ENCODE results near the gene PHLDB3. TPM values are rescaled to one million over a fixed set of nuclear protein-coding genes. Genes with fewer than 3 reads are reported as not detected.
"Not testable (repeated sequence)": the region's sequence is repeated elsewhere in the genome, so short reads cannot be mapped to it uniquely, and the experiment has no call there.

The PHLDB3 gene
- polyA plus RNA-seq, 1 experiment, result 5.3 TPM

GRCh38 chr19:43439709-43440063 lies 64.9 kb downstream of the PHLDB3 start:
- no peak for TF ChIP-seq CTCF (IDR thresholded peaks at IDR 0.05; ENCODE audit: insufficient read depth, low read depth, low read length)
- no peak for DNase-seq (ENCODE audit: low read depth)
- Histone ChIP-seq H3K4me3 (ENCODE audit: low read depth, low read length) (no peak overlapping the region), H3K27me3 (ENCODE audit: control insufficient read depth, insufficient read depth, low read length) (peaks cover 2% of the 10 kb centered on the region), H3K36me3 (ENCODE audit: control insufficient read depth, insufficient read depth, low read length) (no peaks in the 10 kb centered on the region)
- POLR2A ChIA-PET, result no interaction called here
- CTCF ChIA-PET, result interaction anchor here (0.6 to 5.9 kb wide), 8 partner anchors 8 to 317 kb away, joined by 3 to 36 read pairs (median 4); no protein-coding TSS in a partner anchor

- CTCF ChIA-PET, result interaction anchor here (0.6 to 5.9 kb wide), 9 partner anchors 8 to 265 kb away, joined by 3 to 36 read pairs (median 4); no protein-coding TSS in a partner anchor
Measured at GRCh38 chr19:43439032-43439708, 65.4 kb downstream of the PHLDB3 start.

GRCh38 chr19:43438291-43439031 lies 66.1 kb downstream of the PHLDB3 start:
- Histone ChIP-seq H3K27me3 (ENCODE audit: control insufficient read depth, insufficient read depth, low read length) (peaks cover 2% of the 10 kb centered on the region), H3K36me3 (ENCODE audit: control insufficient read depth, insufficient read depth, low read length) (no peaks in the 10 kb centered on the region), H3K4me3 (ENCODE audit: low read depth, low read length) (no peak overlapping the region)
- DNase-seq (ENCODE audit: low read depth), result peak; percentile 98
- ChIA-PET CTCF (interaction anchor here (0.6 to 5.9 kb wide), 9 partner anchors 9 to 266 kb away, joined by 3 to 36 read pairs (median 4); no protein-coding TSS in a partner anchor), POLR2A (no interaction called here)
- no peak for TF ChIP-seq CTCF (IDR thresholded peaks at IDR 0.05; ENCODE audit: insufficient read depth, low read depth, low read length)

More at GRCh38 chr19:43439032-43439708, 65.4 kb downstream of the PHLDB3 start:
- POLR2A ChIA-PET, result no interaction called here
- peaks cover 2% of the 10 kb centered on the region for H3K27me3 ChIP-seq (ENCODE audit: control insufficient read depth, insufficient read depth, low read length)
- H3K4me3 ChIP-seq (ENCODE audit: low read depth, low read length), result no peak overlapping the region
- no peak for TF ChIP-seq CTCF (IDR thresholded peaks at IDR 0.05; ENCODE audit: insufficient read depth, low read depth, low read length)
- H3K36me3 ChIP-seq (ENCODE audit: control insufficient read depth, insufficient read depth, low read length), result no peaks in the 10 kb centered on the region
- peak; percentile 36 for DNase-seq (ENCODE audit: low read depth)

DNA sequence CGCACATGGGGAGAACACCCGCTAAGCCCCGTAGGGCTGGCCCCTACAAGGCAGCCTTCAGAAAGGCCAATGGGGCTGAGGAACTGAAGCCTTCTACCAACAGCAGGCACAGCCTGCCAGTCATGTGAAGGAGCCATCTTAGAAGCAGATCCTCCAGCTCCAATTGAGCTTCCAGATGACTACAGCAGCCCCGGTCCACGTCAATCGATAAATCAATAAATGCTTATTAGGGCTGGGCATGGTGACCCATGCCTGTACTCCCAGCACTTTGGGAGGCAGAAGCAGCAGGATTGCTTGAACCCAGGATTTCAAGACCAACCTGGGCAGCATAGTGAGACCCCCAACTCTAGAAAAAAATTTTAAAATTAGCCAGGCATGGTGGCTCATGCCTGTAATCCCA lies 66.8 kb downstream of the PHLDB3 start:
- Histone ChIP-seq H3K36me3 (ENCODE audit: control insufficient read depth, insufficient read depth, low read length) (no peaks in the 10 kb centered on the region), H3K27me3 (ENCODE audit: control insufficient read depth, insufficient read depth, low read length) (peaks cover 2% of the 10 kb centered on the region), H3K4me3 (ENCODE audit: low read depth, low read length) (no peak overlapping the region)
- no peak for TF ChIP-seq CTCF (IDR thresholded peaks at IDR 0.05; ENCODE audit: insufficient read depth, low read depth, low read length)
- ChIA-PET CTCF (interaction anchor here (1.5 to 5.9 kb wide), 3 partner anchors 8 to 82 kb away, joined by 4 to 36 read pairs (median 18); no protein-coding TSS in a partner anchor), POLR2A (no interaction called here)
- no peak for DNase-seq (ENCODE audit: low read depth)

GRCh38 chr19:43437284-43437683 lies 67.3 kb downstream of the PHLDB3 start:
- POLR2A ChIA-PET; H3K36me3 ChIP-seq (ENCODE audit: control insufficient read depth, insufficient read depth, low read length); DNase-seq (ENCODE audit: low read depth); H3K27me3 ChIP-seq (ENCODE audit: control insufficient read depth, insufficient read depth, low read length); H3K4me3 ChIP-seq (ENCODE audit: low read depth, low read length): not testable (repeated sequence)
- CTCF ChIA-PET, result interaction anchor here (2.7 to 5.9 kb wide), 2 partner anchors 10 to 82 kb away, joined by 18 to 36 read pairs; no protein-coding TSS in a partner anchor
